IPS-18c (cell line): Measurements from ENCODE around the gene ENTREP3.
A peak's percentile ranks its signal among the peaks of the same experiment; 100 is the strongest.

Experiments used
- H3K4me3 ChIP-seq: 2 replicates; pipeline ENCODE4 v1.7.0; 2013; ENCODE audit warnings: low read depth, mild to moderate bottlenecking, low read length, moderate library complexity; ENCODE audit not compliant: insufficient read depth
- H3K9me3 ChIP-seq: one replicate; pipeline ENCODE4 v1.6.1; 2013; ENCODE audit warnings: mild to moderate bottlenecking, low read length, moderate library complexity; ENCODE audit not compliant: control insufficient read depth, insufficient read depth

ENTREP3 gene

DNA sequence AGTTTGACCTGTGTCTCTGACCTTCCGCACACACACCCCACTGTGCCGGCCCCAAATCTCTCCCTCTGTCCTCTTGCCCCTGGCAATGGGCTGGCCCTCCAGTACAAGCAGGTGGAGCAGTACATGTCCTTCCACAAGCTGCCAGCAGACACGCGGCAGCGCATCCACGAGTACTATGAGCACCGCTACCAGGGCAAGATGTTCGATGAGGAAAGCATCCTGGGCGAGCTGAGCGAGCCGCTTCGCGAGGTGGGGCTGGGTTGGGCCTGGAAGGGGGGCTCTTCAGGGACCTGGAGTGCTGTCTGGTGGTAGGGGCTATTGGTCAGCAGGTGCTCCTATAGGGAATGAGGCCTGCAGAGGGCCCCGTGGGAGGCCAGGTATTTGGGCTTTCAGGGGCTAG, 29.8 kb upstream of the ENTREP3 start:
- no peak overlapping the region for H3K4me3 ChIP-seq
- H3K9me3 ChIP-seq: no peaks in the 10 kb centered on the region

DNA sequence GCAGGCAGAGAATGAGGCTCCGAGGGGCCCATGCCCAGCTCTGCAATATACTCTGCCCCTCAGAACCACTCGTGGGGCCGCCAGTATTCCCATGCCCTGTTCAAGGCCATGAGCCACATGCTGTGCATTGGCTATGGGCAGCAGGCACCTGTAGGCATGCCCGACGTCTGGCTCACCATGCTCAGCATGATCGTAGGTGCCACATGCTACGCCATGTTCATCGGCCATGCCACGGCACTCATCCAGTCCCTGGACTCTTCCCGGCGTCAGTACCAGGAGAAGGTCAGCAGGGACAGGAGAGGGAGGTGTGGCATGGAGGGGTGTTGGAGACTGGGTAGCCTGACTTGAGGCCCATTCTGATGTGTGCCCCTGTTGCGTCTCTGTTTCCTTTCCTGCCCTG, 29.2 kb upstream of the ENTREP3 start:
- no peaks in the 10 kb centered on the region for H3K9me3 ChIP-seq
- H3K4me3 ChIP-seq: no peak overlapping the region

DNA sequence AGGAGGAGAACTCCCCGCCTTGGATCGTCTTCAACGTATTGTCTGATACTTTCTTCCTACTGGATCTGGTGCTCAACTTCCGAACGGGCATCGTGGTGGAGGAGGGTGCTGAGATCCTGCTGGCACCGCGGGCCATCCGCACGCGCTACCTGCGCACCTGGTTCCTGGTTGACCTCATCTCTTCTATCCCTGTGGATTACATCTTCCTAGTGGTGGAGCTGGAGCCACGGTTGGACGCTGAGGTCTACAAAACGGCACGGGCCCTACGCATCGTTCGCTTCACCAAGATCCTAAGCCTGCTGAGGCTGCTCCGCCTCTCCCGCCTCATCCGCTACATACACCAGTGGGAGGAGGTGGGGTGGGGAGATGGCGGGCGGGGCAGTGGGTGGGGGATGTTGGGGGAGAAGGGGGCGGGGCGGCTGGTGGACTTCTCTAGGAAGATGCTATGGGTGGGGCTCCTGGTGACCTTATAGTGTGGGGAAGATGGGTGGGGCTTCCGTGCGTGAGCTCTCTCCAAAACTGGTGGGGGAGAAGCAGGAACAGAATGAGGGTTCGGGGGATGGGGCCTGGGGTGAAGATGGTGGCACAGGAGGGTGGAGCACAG, 27.3 kb upstream of the ENTREP3 start:
- H3K4me3 ChIP-seq: no peak overlapping the region
- no peaks in the 10 kb centered on the region for H3K9me3 ChIP-seq

DNA sequence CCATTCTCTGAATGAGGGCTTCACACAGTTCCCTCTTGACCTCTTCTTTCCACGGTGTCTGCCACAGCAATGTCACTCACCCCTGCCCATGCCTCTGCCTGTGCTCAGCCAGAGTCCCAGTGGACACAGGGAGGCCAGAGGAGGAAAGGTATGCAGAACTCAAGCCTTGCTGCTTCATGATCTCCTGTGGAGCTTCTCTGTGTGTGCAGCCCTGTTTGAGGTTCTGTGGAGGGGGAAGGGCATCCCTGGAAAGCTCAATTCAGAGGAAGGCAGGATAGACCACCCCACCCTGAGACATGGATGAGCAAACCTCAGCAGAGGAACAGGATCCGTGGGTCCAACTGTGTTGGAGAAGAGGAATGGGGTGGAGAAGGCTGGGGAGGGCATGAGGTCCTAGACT, 24.0 kb upstream of the ENTREP3 start:
- H3K9me3 ChIP-seq: no peaks in the 10 kb centered on the region
- H3K4me3 ChIP-seq: peak overlapping the region; percentile 20; the same call in 1 of the 2 replicates

DNA sequence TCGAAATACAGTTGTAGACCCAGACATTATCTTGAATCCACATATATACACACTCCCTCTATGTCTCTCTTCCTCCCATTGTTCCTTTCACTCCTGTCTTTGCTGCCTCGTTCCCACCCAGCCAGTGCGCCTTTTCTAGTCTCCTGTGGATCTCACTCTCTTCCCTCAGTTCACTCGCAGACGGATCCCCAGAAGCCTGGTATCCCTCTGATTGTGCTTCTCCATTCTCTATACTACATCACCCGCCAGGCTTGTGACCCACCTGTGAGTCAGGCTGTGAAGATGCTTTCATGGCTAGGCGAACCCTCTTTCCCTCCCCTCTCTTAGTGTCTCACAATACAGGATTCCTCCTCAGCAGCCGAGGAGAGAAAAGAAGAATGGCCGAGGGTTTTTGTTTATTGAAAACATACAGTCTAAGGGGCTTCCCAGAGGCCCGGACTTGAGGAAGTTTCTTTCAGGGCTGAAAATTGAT, 23.4 kb upstream of the ENTREP3 start:
- Histone ChIP-seq H3K4me3 (no peak overlapping the region; the same call in 1 of the 2 replicates), H3K9me3 (no peaks in the 10 kb centered on the region)

DNA sequence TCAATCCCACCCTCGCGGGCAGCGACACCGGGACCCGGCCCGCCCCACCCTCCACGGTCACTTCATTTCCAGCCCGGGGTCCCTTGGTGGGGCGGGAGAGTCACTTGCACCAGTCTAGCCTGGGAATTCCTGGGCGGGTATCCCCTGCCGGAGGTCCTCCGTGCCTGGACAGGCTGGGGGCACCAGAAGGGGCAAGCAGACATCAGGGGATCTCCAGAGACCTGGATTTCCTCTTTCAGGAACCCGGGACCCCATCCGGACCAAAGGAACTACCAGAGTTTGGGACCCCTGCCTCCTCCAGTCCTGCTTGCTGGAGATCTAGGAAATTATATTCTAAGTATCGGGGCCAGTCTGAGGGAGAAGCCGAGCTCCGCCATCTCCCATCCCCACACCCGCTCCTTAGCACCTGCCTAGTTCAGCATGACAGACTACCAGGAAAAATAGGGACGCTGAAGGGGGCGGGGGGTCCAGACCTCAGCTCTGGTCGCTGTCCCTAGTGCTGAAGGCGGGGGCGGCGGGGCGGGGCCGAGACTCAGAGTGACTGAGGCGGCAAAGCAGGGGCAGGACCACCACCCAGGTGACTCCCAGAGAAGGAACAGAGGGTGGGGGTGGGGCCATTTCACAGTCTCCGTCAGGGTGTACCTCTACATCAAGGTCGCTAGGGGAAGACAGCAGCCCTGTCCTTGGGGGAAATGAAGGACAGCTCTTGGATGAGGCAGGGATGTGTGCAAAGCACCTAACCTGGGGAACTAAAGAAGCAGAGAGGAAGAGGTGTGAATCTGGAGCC, 22.8 kb upstream of the ENTREP3 start:
- Histone ChIP-seq H3K9me3 (no peaks in the 10 kb centered on the region), H3K4me3 (peak overlapping the region; percentile 81)

DNA sequence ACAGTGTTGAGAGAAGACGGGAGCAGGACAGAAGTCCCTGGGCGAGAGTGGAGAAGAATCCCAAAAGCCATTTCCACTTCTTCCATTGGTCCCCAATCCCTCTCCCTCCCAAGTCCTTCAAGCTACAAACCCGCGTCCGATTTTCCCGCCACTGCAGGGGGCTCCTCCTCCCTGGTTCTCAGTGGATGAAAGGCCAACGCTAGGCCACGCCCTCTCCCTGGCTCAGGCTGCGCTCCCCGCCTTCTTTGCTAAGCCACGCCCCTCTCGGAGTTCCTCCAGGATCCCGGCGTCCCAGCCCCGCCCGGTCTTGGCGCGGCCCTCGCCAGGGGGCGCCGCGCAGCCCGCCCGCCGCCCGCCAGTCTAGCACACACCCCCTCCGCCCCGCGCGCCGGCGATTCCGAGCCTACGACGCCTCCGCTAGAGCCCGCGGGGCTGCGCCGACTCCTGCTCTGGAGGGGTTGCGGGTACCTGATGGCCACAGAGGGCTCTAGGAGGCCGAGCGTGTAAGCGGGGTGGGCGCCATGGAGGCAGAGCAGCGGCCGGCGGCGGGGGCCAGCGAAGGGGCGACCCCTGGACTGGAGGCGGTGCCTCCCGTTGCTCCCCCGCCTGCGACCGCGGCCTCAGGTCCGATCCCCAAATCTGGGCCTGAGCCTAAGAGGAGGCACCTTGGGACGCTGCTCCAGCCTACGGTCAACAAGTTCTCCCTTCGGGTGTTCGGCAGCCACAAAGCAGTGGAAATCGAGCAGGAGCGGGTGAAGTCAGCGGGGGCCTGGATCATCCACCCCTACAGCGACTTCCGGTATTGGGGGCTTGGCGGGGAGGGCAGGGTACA, 22.0 kb upstream of the ENTREP3 start, which contains the start of gene HCN3:
HCN3 (plus strand) TSS at position 394 of the 832 bp plus-strand sequence; CDS start at position 522, 128 bp downstream.
- Histone ChIP-seq H3K4me3 (peak within 1 kb of the TSS; percentile 81), H3K9me3 (no peaks in the 10 kb centered on the region)

DNA sequence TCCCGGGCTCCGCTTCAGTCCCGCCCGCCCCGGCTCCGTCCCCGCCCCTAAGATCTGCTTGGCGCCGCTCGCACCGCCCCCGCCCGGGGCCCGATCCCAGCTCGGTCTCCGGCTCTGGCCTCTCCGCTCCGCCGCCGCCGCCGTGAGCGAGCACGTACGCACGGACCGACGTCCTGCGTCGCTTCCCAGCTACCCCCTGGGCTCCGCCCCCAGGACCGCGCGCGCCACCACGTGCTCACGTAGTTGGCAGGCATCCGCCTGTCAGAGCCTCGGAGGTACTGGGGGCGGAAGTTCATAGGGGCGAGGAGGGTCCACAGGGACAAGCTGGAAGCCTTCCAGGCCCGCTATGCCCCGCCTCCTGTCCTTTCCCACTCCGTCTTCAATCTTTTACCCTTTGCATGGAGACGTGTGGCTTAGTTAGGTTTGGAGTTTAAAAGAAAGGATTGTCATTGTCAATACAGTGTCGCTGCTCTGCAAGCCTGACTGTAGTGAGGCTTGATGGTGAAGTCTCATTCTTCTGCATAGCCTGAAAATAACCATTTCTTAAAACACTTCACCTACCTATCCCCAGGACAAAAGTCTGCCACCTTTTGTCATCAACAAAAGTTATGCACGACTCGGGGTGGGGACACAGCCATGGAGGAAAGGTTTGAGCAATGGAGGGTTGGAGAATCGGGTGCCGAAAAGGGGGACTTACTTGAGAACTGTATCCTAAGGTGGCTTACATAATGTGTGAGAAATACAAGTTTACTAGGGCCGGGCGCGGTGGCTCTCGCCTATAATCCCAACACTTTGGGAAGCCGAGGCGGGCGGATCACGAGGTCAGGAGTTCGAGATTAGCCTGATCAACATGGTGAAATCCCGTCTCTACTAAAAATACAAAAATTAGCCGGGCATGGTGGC, 18.3 kb upstream of the ENTREP3 start, which contains the start of gene CLK2:
CLK2 (minus strand) TSS at position 162 of the 903 bp plus-strand sequence. CDS start 2,527 bp downstream, outside the sequence.
- no peaks in the 10 kb centered on the region for H3K9me3 ChIP-seq
- peak within 1 kb of the TSS; percentile 81 for H3K4me3 ChIP-seq

DNA sequence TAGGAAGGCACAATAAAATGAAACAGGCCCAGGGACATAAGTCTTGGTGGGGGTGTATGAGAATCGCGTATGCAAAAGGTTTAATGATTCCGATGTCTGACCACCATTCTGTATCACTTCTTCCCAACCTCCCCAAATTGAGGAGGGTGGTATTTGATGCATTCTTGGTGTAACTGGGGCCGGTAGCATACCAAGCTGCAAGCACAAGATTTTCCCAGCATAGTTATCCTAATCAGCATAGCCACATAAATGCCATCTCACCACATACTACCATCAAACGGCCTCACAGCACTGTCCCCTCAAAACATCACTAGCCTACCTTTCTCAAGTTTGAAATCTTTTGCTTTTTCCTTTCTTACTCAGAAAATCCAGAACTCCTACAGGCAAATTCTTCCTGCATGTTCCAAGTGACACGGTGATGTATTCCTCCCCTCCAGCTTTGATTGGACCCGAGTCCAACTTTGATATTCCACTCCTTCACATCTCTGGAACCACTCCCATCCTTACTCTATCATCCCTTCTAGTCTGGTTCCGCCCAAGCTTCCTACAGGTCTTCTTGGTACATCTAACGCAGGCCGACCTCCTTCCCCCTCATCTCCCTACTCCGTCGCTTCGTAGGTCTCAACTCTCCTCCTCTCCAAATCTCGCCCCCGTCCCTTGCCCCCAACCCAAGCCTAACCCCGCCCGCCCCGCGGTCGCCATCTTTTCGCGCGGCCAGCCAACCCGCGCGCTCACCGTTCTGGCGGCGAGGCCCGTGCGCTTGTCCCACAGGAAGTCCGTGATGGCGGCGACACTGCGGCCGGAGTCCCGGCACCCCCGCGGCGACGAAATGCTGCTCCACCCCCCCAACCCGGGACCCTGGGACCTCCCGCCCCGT, 17.4 kb upstream of the ENTREP3 start:
- Histone ChIP-seq H3K4me3 (peak overlapping the region; percentile 81), H3K9me3 (no peaks in the 10 kb centered on the region)

DNA sequence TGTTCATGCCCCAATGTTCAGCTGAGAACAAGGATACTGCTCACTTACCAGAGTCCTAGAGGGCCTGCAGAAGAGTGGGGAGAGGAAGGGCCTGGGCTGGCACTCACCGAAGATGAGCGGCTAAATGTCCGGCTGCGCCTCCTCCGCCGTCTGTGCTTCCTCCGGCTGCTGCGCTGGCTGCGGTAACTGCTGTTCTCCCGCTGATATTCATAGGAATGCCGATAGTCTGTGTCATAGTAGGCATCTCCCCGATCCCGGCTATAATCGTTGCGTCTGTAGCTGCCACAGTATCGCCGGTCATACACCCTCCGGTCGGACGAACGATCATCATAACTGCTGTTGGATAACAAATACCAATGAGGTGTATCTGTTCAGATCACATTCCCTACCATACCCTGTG, 14.1 kb upstream of the ENTREP3 start:
- Histone ChIP-seq H3K9me3 (no peaks in the 10 kb centered on the region), H3K4me3 (no peak overlapping the region)

DNA sequence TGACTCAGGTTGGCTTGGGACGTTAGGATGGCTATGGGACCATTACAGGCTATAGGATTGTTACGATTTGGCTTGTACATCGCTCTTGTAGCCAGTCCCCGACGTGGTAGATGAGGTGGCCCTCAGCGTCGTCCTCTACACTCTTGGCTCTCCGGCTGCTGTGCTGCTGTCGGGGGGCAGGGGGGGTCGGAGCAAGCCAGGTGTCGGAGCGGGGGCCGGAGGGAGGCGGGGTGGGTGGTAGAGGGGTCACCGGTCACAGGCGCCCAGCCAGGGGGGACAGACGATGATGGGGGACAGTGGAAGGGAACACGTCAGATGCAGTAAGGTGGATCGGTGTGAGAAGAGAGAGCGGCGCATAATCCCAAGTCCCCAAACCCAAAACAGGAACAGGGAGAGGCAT, 13.3 kb upstream of the ENTREP3 start:
- Histone ChIP-seq H3K9me3 (no peaks in the 10 kb centered on the region), H3K4me3 (no peak overlapping the region)

DNA sequence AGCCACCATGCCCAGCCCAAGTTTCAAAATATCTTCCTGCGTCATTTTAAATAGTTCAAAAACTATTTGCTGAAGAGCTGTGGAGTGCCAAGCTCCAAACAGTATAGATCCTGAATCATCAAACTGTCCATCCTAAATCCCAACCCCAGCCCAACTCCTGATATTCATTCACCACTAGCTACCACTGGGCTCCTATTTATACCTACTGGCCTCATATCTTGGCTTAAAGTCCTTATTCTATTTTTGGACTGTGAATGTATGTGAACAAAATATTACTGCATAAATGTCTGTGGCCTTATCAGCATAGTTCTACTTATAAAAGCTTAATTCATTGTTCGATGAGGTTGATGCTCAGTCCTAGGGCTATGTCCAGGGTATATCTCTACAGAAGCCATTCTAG, 12.1 kb upstream of the ENTREP3 start:
- Histone ChIP-seq H3K4me3 (no peak overlapping the region), H3K9me3 (no peaks in the 10 kb centered on the region)

DNA sequence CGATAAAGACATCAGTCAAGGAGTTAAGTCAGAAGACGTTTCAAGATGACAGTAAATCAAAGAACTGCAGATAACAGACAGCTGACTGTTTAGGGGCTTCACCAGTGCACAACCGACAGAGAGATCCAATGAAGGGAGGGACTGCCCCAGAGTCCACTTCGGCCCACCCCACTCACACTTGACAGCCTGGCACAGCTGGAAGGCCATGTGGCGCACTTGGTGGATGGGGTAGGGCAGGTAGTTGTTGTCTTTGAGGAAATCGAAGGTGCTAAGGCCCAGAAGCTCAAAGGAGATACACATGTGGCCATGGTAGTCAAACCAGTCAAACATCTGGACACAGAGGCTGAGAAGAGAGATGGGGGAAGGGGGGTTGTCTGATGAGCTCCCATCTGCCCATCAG, 11.3 kb upstream of the ENTREP3 start:
- Histone ChIP-seq H3K4me3 (no peak overlapping the region), H3K9me3 (no peaks in the 10 kb centered on the region)

DNA sequence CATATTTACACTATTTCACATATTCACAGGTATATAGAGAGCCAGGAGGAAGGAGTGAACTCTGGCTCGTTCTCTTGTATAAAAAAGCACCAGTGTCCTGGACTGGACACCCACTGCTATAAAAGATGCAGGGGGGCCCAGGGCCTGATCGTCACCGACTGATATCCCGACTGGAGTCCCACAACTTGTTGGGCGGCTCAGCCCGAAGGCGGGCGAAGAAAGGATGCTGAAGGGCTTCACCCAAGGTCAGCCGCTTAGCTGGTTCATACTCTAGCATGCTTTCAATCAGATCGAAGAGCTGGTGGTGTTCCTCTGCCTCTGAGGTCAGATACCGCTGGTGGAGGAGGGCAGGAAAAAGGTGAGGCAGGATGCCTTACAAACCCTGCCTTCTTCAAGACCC, 7.8 kb upstream of the ENTREP3 start:
- H3K9me3 ChIP-seq: no peaks in the 10 kb centered on the region
- no peak overlapping the region for H3K4me3 ChIP-seq

DNA sequence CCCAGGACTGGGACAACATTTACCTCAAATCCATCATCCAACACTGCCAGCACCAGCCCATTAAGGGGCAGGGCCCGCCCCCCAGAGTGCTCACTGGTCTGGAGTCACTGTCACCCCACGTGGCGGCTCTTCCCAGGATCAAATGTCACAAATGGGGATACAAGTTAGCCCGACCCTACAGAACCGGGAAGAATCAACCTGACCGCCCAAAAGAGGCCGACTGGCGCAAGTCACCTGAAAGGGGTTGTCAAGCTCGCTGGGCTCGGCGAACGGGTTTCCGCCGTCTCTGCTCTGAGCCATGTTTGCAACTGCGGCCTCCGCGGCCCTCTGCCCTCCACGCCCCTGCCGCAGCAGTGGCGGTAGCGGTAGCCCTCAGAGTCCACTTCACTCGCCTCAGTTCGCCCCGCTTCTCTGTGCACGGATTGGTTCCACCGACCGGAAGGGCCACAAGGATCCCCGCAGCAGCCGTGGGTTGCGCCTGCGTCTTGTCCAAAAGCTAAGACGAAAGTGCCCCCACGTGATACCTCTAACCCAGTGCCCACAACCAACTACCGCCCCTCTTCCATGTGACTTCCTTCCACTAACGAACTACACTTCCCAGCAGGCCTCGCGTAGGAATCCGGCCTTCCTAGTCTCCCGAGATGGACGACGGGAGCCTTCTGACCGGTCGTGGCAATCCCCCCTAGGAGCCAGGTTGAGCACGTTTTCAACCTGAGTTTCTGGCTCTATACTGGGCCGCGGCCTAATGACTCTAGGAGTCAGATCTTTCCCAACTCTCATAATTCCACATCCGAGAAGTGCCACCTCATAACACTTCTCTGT, 6.8 kb upstream of the ENTREP3 start, which contains the start of gene SCAMP3:
SCAMP3 (minus strand) TSS at position 509 of the 822 bp plus-strand sequence; CDS start at position 300, 209 bp downstream.
- Histone ChIP-seq H3K4me3 (peak within 1 kb of the TSS; percentile 67), H3K9me3 (no peaks in the 10 kb centered on the region)
